NCI-H187 treated with DMSO at 0.1 percent for 48 hours (cell line): ENCODE results near the gene GNAS.

ENCODE experiments used
- DNase-seq: peaks from one replicate; lab custom pipeline; 2025; lab: John Stamatoyannopoulos, UW

The GNAS gene

GRCh38 chr20:58854638-58855471 lies 2.3 kb downstream of the GNAS start:
- no peak for DNase-seq

- no peak for DNase-seq
These were observed 3.2 kb downstream of the GNAS start for GRCh38 chr20:58855506-58856389.

GRCh38 chr20:58863044-58863790 lies 10.7 kb downstream of the GNAS start:
- DNase-seq, result no peak

GRCh38 chr20:58864346-58864745 lies 11.8 kb downstream of the GNAS start:
- DNase-seq, result no peak

- DNase-seq, result no peak
These were observed 13.3 kb downstream of the GNAS start for GRCh38 chr20:58865843-58866242.

GRCh38 chr20:58867211-58867610 lies 14.7 kb downstream of the GNAS start:
- DNase-seq, result no peak

- no peak for DNase-seq
These were observed 16.3 kb downstream of the GNAS start for GRCh38 chr20:58868795-58869194.

GRCh38 chr20:58869662-58870227 lies 17.2 kb downstream of the GNAS start:
- DNase-seq, result no peak

GRCh38 chr20:58870293-58871014 lies 17.9 kb downstream of the GNAS start:
- DNase-seq, result peak; percentile 52

GRCh38 chr20:58871533-58872102 lies 19.1 kb downstream of the GNAS start:
- DNase-seq, result no peak

- DNase-seq, result no peak
These were observed 22.0 kb downstream of the GNAS start for GRCh38 chr20:58874469-58874868.

- no peak for DNase-seq
These were observed 22.6 kb downstream of the GNAS start for GRCh38 chr20:58875111-58875510.

GRCh38 chr20:58875541-58876134 lies 23.1 kb downstream of the GNAS start:
- DNase-seq, result no peak

GRCh38 chr20:58876437-58876836 lies 23.9 kb downstream of the GNAS start:
- no peak for DNase-seq

- peak; percentile 24 for DNase-seq
These were observed 24.8 kb downstream of the GNAS start for GRCh38 chr20:58877050-58877975.

GRCh38 chr20:58877976-58878360 lies 25.5 kb downstream of the GNAS start:
- no peak for DNase-seq

GRCh38 chr20:58878399-58878798 lies 25.9 kb downstream of the GNAS start:
- DNase-seq, result no peak

GRCh38 chr20:58880441-58880840 lies 27.9 kb downstream of the GNAS start:
- DNase-seq, result no peak

- DNase-seq, result no peak
These were observed 28.7 kb downstream of the GNAS start for GRCh38 chr20:58880994-58881752.
